ENCODE results near the gene PLVAP.

PLVAP gene

GRCh38 chr19:17357724-17358123, 19.4 kb downstream of the PLVAP start:
- TF ChIP-seq, protein P1, sequence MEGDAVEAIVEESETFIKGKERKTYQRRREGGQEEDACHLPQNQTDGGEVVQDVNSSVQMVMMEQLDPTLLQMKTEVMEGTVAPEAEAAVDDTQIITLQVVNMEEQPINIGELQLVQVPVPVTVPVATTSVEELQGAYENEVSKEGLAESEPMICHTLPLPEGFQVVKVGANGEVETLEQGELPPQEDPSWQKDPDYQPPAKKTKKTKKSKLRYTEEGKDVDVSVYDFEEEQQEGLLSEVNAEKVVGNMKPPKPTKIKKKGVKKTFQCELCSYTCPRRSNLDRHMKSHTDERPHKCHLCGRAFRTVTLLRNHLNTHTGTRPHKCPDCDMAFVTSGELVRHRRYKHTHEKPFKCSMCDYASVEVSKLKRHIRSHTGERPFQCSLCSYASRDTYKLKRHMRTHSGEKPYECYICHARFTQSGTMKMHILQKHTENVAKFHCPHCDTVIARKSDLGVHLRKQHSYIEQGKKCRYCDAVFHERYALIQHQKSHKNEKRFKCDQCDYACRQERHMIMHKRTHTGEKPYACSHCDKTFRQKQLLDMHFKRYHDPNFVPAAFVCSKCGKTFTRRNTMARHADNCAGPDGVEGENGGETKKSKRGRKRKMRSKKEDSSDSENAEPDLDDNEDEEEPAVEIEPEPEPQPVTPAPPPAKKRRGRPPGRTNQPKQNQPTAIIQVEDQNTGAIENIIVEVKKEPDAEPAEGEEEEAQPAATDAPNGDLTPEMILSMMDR (IDR thresholded peaks at IDR 0.05): no peak

- TF ChIP-seq, protein P1 (IDR thresholded peaks at IDR 0.05): no peak
Measured at GRCh38 chr19:17357078-17357666, 20.0 kb downstream of the PLVAP start.

- TF ChIP-seq, protein P1 (IDR thresholded peaks at IDR 0.05): no peak
Measured at GRCh38 chr19:17353386-17353785, 23.8 kb downstream of the PLVAP start.

DNA sequence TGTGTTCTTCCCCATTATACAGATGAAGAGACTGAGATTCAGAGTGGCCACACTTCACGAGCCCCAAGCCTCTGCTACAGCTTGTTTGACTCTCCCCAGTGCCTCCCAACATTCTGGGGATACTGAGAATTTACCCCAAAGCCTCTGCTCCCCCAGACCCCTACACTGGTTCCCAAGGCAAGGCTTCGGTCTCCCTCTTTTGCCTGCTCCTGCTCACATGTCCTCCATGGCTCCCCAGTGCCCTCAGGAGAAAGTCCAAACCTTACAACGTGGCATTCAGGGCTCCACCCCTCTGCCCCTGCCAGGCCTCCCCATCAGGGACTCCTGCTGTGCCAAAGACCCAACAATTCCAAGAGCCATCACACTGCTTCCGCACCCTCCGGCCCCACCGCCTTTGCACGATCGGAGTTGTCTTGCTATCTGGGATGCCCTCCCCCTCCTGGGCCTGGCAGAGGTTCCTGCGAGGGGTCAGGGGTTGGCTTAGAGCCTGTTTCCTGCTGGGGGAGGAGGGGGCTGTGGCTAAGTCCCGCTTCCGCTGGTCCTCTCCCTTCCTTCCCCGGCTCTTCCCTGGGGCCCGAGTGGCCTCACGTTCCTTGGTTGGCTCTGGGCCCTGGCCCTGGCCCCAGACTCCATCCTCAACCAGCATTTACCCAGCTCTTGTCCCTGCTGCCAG, 24.4 kb downstream of the PLVAP start:
- TF ChIP-seq, protein P1 (IDR thresholded peaks at IDR 0.05): no peak

DNA sequence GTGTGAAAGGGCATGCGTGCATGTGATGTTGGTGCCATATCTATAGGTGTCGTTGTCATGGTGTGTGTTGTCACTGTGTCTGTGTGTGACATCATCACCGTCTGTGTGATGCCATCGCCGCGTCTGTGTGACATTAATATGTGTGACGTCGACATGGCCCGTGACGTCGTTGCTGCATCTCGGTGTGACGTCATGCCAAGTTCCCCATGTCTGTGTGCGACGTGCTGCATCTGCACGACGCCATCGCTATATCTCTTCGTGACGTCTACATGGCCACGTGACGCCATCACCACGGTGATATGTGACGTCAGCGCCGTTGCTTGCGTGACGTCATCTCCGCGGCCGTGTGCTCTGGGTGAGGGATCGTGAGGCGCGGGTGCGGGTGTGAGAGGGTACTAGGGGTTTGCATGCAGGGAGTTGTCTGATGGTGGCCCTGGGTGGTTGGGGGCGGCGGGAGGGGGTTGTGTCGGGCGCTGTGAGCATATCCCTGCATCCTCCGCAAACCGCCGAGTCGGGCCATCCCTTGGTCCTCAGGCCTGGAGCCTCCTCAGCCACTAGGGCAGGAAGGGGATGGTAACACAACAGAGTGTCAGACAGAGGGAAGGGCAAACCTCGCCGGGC, 25.2 kb downstream of the PLVAP start:
- TF ChIP-seq, protein P1 (IDR thresholded peaks at IDR 0.05): no peak

DNA sequence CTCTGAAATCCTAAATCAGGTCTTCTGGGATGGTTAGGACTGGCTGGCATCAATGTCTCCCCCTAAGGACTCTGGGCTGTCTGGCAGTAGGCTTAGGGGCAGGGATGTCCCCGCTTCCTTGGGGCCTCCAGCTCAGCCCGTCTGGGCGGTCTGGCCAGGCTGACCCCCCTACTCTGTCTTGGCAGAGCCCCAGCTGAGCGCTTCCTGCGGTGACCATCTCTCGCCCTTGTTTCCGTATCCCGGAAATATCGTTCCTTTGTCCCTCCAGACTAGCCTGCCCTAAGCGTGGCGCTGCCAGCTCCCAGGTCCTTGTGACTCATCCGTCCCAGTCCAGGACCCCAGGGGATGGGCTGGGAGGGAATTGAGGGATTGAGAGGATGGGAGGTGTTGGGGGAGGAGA, 28.4 kb downstream of the PLVAP start:
- TF ChIP-seq, protein P1 (IDR thresholded peaks at IDR 0.05): no peak

DNA sequence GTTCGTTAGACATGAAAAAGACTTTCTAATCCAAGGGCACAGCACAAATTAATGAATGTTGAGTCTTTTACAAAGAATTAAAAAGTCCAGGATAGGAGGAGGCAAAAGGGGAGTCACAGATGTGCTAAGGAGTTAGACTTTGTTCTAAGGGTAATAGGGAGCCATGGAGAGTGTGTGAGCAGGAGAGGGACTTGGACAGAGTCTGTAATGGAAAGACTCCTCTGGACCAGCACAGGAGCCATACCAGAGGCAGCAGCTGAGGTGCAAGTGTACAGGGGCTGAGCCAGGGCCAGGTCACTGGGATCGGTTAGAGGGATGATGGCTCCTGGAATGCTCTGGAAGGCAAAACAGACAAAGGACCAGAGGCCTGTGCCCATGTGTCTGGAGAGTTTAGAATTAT, 29.3 kb downstream of the PLVAP start:
- TF ChIP-seq, protein P1 (IDR thresholded peaks at IDR 0.05): no peak

Data from LNCAP (cell line).